CD8-positive, alpha-beta memory T cell (primary cell): Measurements from ENCODE around the gene GRM8. TPM values are rescaled to one million over a fixed set of nuclear protein-coding genes. Genes with fewer than 3 reads are reported as not detected.

Source experiments
- CTCF ChIA-PET: fragments of 350-600 bp; sonication (Branson Sonifier 250); formaldehyde crosslinking; loops from one replicate; lab custom pipeline; 2021; ENCODE audit warnings: antibody characterized with exemption; lab: Charles Lee
- POLR2A ChIA-PET: fragments of 350-600 bp; sonication (Branson Sonifier 250); formaldehyde crosslinking; loops from one replicate; lab custom pipeline; 2021; ENCODE audit warnings: antibody characterized with exemption; lab: Charles Lee
- DNase-seq, 5 donors: peaks; one replicate each; pipeline versions ENCODE4 v3.0.0 to v3.0.0-alpha.2; 2020 to 2022; ENCODE audit warnings: mixed read lengths in 1 of 5
- H3K27ac ChIP-seq: one replicate; pipeline ENCODE4 v1.7.0; 2013; ENCODE audit warnings: low read depth, mild to moderate bottlenecking, low read length, moderate library complexity
- H3K27me3 ChIP-seq: 2 replicates; pipeline ENCODE4 v1.7.0; 2013; ENCODE audit warnings: low read length, mild to moderate bottlenecking; ENCODE audit not compliant: insufficient read depth, poor library complexity, severe bottlenecking
- H3K36me3 ChIP-seq: 2 replicates; pipeline ENCODE4 v1.7.0; 2013; ENCODE audit warnings: mild to moderate bottlenecking, low read length, moderate library complexity; ENCODE audit not compliant: insufficient read depth
- H3K4me1 ChIP-seq: 2 replicates; pipeline ENCODE4 v1.7.0; 2013; ENCODE audit warnings: mild to moderate bottlenecking, low read length, moderate library complexity; ENCODE audit not compliant: insufficient read depth
- H3K4me3 ChIP-seq: 2 replicates; pipeline ENCODE4 v1.7.0; 2013; ENCODE audit warnings: mild to moderate bottlenecking, low read length
- H3K9me3 ChIP-seq: 2 replicates; pipeline ENCODE4 v1.7.0; 2013; ENCODE audit warnings: mild to moderate bottlenecking, low read length
- H3K27ac Mint-ChIP-seq, 8 donors: one replicate each; pipeline ENCODE4 v1.8.0; 2020 to 2021; ENCODE audit warnings: mixed read lengths in 8 of 8, mild to moderate bottlenecking in 6 of 8, inconsistent platforms in 3 of 8, moderate library complexity in 3 of 8
- H3K27me3 Mint-ChIP-seq, 2 donors: one replicate each; pipeline ENCODE4 v1.8.0; 2020 to 2021; ENCODE audit warnings: mixed read lengths in 2 of 2, mild to moderate bottlenecking in 1 of 2, moderate library complexity in 1 of 2
- H3K36me3 Mint-ChIP-seq, 3 donors: one replicate each; pipeline ENCODE4 v1.8.0; 2020 to 2021; ENCODE audit warnings: mixed read lengths in 3 of 3, inconsistent platforms in 1 of 3, mild to moderate bottlenecking in 1 of 3
- H3K4me1 Mint-ChIP-seq, 3 donors: one replicate each; pipeline ENCODE4 v1.8.0; 2020 to 2021; ENCODE audit warnings: mixed read lengths in 3 of 3, inconsistent platforms in 1 of 3, mild to moderate bottlenecking in 1 of 3
- H3K4me3 Mint-ChIP-seq, 7 donors: one replicate each; pipeline ENCODE4 v1.8.0; 2020 to 2021; ENCODE audit warnings: mixed read lengths in 7 of 7, mild to moderate bottlenecking in 6 of 7, moderate library complexity in 4 of 7, inconsistent platforms in 2 of 7
- H3K9me3 Mint-ChIP-seq, 5 donors: one replicate each; pipeline ENCODE4 v1.8.0; 2020 to 2022; ENCODE audit warnings: mixed read lengths in 5 of 5, mild to moderate bottlenecking in 3 of 5, moderate library complexity in 2 of 5, inconsistent platforms in 1 of 5
- polyA plus RNA-seq: library from polyadenylated mRNA; unstranded; fragments of 300-500 nt; fragmentation: Illumina TruSeq; gene quantifications from one replicate; pipeline ENCODE4 v1.2.3, GENCODE V29; 2021
- total RNA-seq, 2 experiments: library from RNA; stranded (reverse); gene quantifications; one replicate each; pipeline ENCODE4 v1.2.3, GENCODE V29; 2021

The GRM8 gene
- total and polyA plus RNA-seq, 3 experiments from 2014 or later, result not detected

- ChIA-PET CTCF (no interaction called here), POLR2A (no interaction called here)
- Mint-ChIP-seq H3K9me3 (no peaks in the 10 kb centered on the region), H3K27me3 (peaks cover 20 to 61% of the 10 kb centered on the region in 2 donors), H3K4me3 (no peak overlapping the region), H3K27ac (no peak overlapping the region), H3K36me3 (no peaks in the 10 kb centered on the region), H3K4me1 (no peaks in the 10 kb centered on the region)
- Histone ChIP-seq H3K27ac (no peak overlapping the region), H3K27me3 (peaks cover 8% of the 10 kb centered on the region), H3K9me3 (no peaks in the 10 kb centered on the region), H3K4me3 (no peak overlapping the region), H3K4me1 (no peaks in the 10 kb centered on the region), H3K36me3 (no peaks in the 10 kb centered on the region)
- no peak for DNase-seq
Measured at GRCh38 chr7:127226685-127227374, 25.9 kb downstream of the GRM8 start.

- Histone ChIP-seq H3K4me3 (no peak overlapping the region), H3K9me3 (no peaks in the 10 kb centered on the region), H3K27me3 (no peaks in the 10 kb centered on the region), H3K27ac (no peak overlapping the region), H3K36me3 (no peaks in the 10 kb centered on the region), H3K4me1 (no peaks in the 10 kb centered on the region)
- Mint-ChIP-seq H3K36me3 (no peaks in the 10 kb centered on the region), H3K4me3 (no peak overlapping the region), H3K27me3 (peaks cover 25 to 59% of the 10 kb centered on the region in 2 donors), H3K9me3 (no peaks in the 10 kb centered on the region), H3K27ac (no peak overlapping the region), H3K4me1 (no peaks in the 10 kb centered on the region)
- ChIA-PET CTCF (no interaction called here), POLR2A (no interaction called here)
- no peak for DNase-seq
Measured at GRCh38 chr7:127221731-127222130, 31.0 kb downstream of the GRM8 start.

GRCh38 chr7:127214956-127215718 lies 37.6 kb downstream of the GRM8 start:
- no peaks in the 10 kb centered on the region for H3K36me3 ChIP-seq
- POLR2A ChIA-PET, result no interaction called here
- CTCF ChIA-PET, result no interaction called here

GRCh38 chr7:127209886-127210285 lies 42.9 kb downstream of the GRM8 start:
- no peak for DNase-seq
- Histone ChIP-seq H3K4me1 (no peaks in the 10 kb centered on the region), H3K27ac (no peak overlapping the region), H3K27me3 (no peaks in the 10 kb centered on the region), H3K9me3 (no peaks in the 10 kb centered on the region), H3K4me3 (no peak overlapping the region), H3K36me3 (no peaks in the 10 kb centered on the region)
- no peaks in the 10 kb centered on the region for H3K9me3 Mint-ChIP-seq
- H3K36me3 Mint-ChIP-seq, result no peaks in the 10 kb centered on the region
- no peak overlapping the region for H3K27ac Mint-ChIP-seq
- H3K4me1 Mint-ChIP-seq, result no peaks in the 10 kb centered on the region
- POLR2A ChIA-PET, result no interaction called here
- no peak overlapping the region for H3K4me3 Mint-ChIP-seq
- peaks cover 13 to 58% of the 10 kb centered on the region in 2 donors for H3K27me3 Mint-ChIP-seq
- CTCF ChIA-PET, result no interaction called here

More at GRCh38 chr7:127214956-127215718, 37.6 kb downstream of the GRM8 start:
- no peaks in the 10 kb centered on the region for H3K36me3 Mint-ChIP-seq
- peak overlapping the region in 1 of 8 donors; percentile 11 for H3K27ac Mint-ChIP-seq
- Histone ChIP-seq H3K4me3 (no peak overlapping the region), H3K9me3 (no peaks in the 10 kb centered on the region), H3K27me3 (no peaks in the 10 kb centered on the region), H3K27ac (no peak overlapping the region), H3K4me1 (no peaks in the 10 kb centered on the region)
- no peak overlapping the region for H3K4me3 Mint-ChIP-seq
- no peaks in the 10 kb centered on the region for H3K9me3 Mint-ChIP-seq
- H3K27me3 Mint-ChIP-seq, result peaks cover 1 to 35% of the 10 kb centered on the region in 2 donors
- H3K4me1 Mint-ChIP-seq, result no peaks in the 10 kb centered on the region
- DNase-seq, result no peak

- Histone ChIP-seq H3K9me3 (no peaks in the 10 kb centered on the region), H3K4me3 (no peak overlapping the region), H3K27ac (no peak overlapping the region), H3K36me3 (no peaks in the 10 kb centered on the region), H3K4me1 (no peaks in the 10 kb centered on the region), H3K27me3 (no peaks in the 10 kb centered on the region)
- Mint-ChIP-seq H3K9me3 (no peaks in the 10 kb centered on the region), H3K27me3 (peaks cover 12 to 58% of the 10 kb centered on the region in 2 donors), H3K4me3 (no peak overlapping the region), H3K27ac (no peak overlapping the region), H3K36me3 (no peaks in the 10 kb centered on the region), H3K4me1 (no peaks in the 10 kb centered on the region)
- POLR2A ChIA-PET, result no interaction called here
- no peak for DNase-seq
- CTCF ChIA-PET, result no interaction called here
Measured at GRCh38 chr7:127208860-127209259, 43.9 kb downstream of the GRM8 start.

- POLR2A ChIA-PET, result no interaction called here
Measured at GRCh38 chr7:127208351-127208750, 44.4 kb downstream of the GRM8 start.

GRCh38 chr7:127207806-127208205 lies 44.9 kb downstream of the GRM8 start:
- no peaks in the 10 kb centered on the region for H3K36me3 ChIP-seq
- ChIA-PET POLR2A (no interaction called here), CTCF (no interaction called here)
- DNase-seq, result no peak
- no peak overlapping the region for H3K4me3 Mint-ChIP-seq
- no peaks in the 10 kb centered on the region for H3K27me3 ChIP-seq
- no peaks in the 10 kb centered on the region for H3K36me3 Mint-ChIP-seq
- no peak overlapping the region for H3K4me3 ChIP-seq
- H3K4me1 ChIP-seq, result no peaks in the 10 kb centered on the region
- H3K27ac ChIP-seq, result no peak overlapping the region
- no peak overlapping the region for H3K27ac Mint-ChIP-seq
- H3K9me3 ChIP-seq, result no peaks in the 10 kb centered on the region
- H3K9me3 Mint-ChIP-seq, result no peaks in the 10 kb centered on the region
- H3K4me1 Mint-ChIP-seq, result no peaks in the 10 kb centered on the region
- peaks cover 12 to 55% of the 10 kb centered on the region in 2 donors for H3K27me3 Mint-ChIP-seq

More at GRCh38 chr7:127208351-127208750, 44.4 kb downstream of the GRM8 start:
- Histone ChIP-seq H3K27ac (no peak overlapping the region), H3K36me3 (no peaks in the 10 kb centered on the region), H3K4me1 (no peaks in the 10 kb centered on the region), H3K9me3 (no peaks in the 10 kb centered on the region), H3K27me3 (no peaks in the 10 kb centered on the region), H3K4me3 (no peak overlapping the region)
- no peaks in the 10 kb centered on the region for H3K36me3 Mint-ChIP-seq
- peaks cover 12 to 55% of the 10 kb centered on the region in 2 donors for H3K27me3 Mint-ChIP-seq
- DNase-seq, result no peak
- H3K9me3 Mint-ChIP-seq, result no peaks in the 10 kb centered on the region
- CTCF ChIA-PET, result no interaction called here
- H3K27ac Mint-ChIP-seq, result no peak overlapping the region
- H3K4me3 Mint-ChIP-seq, result no peak overlapping the region
- H3K4me1 Mint-ChIP-seq, result no peaks in the 10 kb centered on the region

- Mint-ChIP-seq H3K4me1 (no peaks in the 10 kb centered on the region), H3K4me3 (no peak overlapping the region), H3K36me3 (no peaks in the 10 kb centered on the region), H3K27me3 (peaks cover 12 to 54% of the 10 kb centered on the region in 2 donors), H3K27ac (no peak overlapping the region), H3K9me3 (no peaks in the 10 kb centered on the region)
- CTCF ChIA-PET, result no interaction called here
- DNase-seq, result no peak
- Histone ChIP-seq H3K27ac (no peak overlapping the region), H3K27me3 (no peaks in the 10 kb centered on the region), H3K4me3 (no peak overlapping the region), H3K4me1 (no peaks in the 10 kb centered on the region), H3K36me3 (no peaks in the 10 kb centered on the region), H3K9me3 (no peaks in the 10 kb centered on the region)
- POLR2A ChIA-PET, result no interaction called here
Measured at GRCh38 chr7:127207230-127207629, 45.5 kb downstream of the GRM8 start.
